Stimulated activated CD4-positive, alpha-beta T cell treated with anti-CD3 and anti-CD28 coated beads, Interleukin-4, amount 100 ng/mL, for 1 hour (primary cell): ENCODE measurements around the gene USP13.
"Not testable (repeated sequence)": the region's sequence is repeated elsewhere in the genome, so short reads cannot be mapped to it uniquely, and the experiment has no call there.

Experiments used
- DNase-seq: peaks from one replicate; pipeline ENCODE4 v3.0.0-alpha.2; 2020

Gene USP13

GRCh38 chr3:179738998-179739397 is 86.2 kb downstream of the USP13 start:
- DNase-seq = no peak

- DNase-seq = no peak
Measured at GRCh38 chr3:179739816-179740594, 87.2 kb downstream of the USP13 start.

GRCh38 chr3:179743913-179744312 is 91.1 kb downstream of the USP13 start:
- DNase-seq = no peak

- DNase-seq = no peak
Measured at GRCh38 chr3:179744667-179745066, 91.8 kb downstream of the USP13 start.

GRCh38 chr3:179745079-179745478 is 92.2 kb downstream of the USP13 start:
- DNase-seq = no peak

GRCh38 chr3:179745716-179746115 is 92.9 kb downstream of the USP13 start:
- DNase-seq = no peak

GRCh38 chr3:179750720-179751328 is 98.0 kb downstream of the USP13 start:
- no peak for DNase-seq

GRCh38 chr3:179760944-179761343 is 108.1 kb downstream of the USP13 start:
- DNase-seq = no peak

- no peak for DNase-seq
Measured at GRCh38 chr3:179765396-179765795, 112.6 kb downstream of the USP13 start.

GRCh38 chr3:179766416-179767133 is 113.7 kb downstream of the USP13 start:
- no peak for DNase-seq

GRCh38 chr3:179768080-179768479 is 115.2 kb downstream of the USP13 start:
- no peak for DNase-seq

GRCh38 chr3:179769411-179770247 is 116.8 kb downstream of the USP13 start:
- DNase-seq = no peak

GRCh38 chr3:179771797-179772196 is 119.0 kb downstream of the USP13 start:
- no peak for DNase-seq

- DNase-seq = no peak
Measured at GRCh38 chr3:179772297-179772696, 119.5 kb downstream of the USP13 start.

GRCh38 chr3:179775416-179776122 is 122.7 kb downstream of the USP13 start:
- no peak for DNase-seq

GRCh38 chr3:179782841-179783240 is 130.0 kb downstream of the USP13 start:
- not testable (repeated sequence) for DNase-seq

GRCh38 chr3:179788996-179789395 is 136.2 kb downstream of the USP13 start:
- DNase-seq = no peak

GRCh38 chr3:179791793-179792192 is 139.0 kb downstream of the USP13 start:
- no peak for DNase-seq

GRCh38 chr3:179794355-179794754 is 141.5 kb downstream of the USP13 start:
- no peak for DNase-seq

- DNase-seq = no peak
Measured at GRCh38 chr3:179796421-179796820, 143.6 kb downstream of the USP13 start.

GRCh38 chr3:179797192-179797591 is 144.4 kb downstream of the USP13 start:
- DNase-seq = no peak

- no peak for DNase-seq
Measured at GRCh38 chr3:179801263-179801662, 148.4 kb downstream of the USP13 start.
